Duodenal mucosa (tissue), 2 donors: ENCODE results near the gene TENT5D.
"Not testable (repeated sequence)": the region's sequence is repeated elsewhere in the genome, so short reads cannot be mapped to it uniquely, and the experiment has no call there.

Source experiments
- H3K27ac ChIP-seq: one replicate; pipeline ENCODE4 v1.7.0; 2013; ENCODE audit warnings: low read depth, low read length
- H3K27me3 ChIP-seq, 2 donors: one replicate each; pipeline ENCODE4 v1.7.0; 2013; ENCODE audit warnings: low read length in 2 of 2, control low read depth in 1 of 2; ENCODE audit not compliant: insufficient read depth in 2 of 2, control insufficient read depth in 1 of 2
- H3K36me3 ChIP-seq, 2 donors: one replicate each; pipeline ENCODE4 v1.7.0; 2013; ENCODE audit warnings: low read length in 2 of 2, control low read depth in 1 of 2; ENCODE audit not compliant: insufficient read depth in 2 of 2, control insufficient read depth in 1 of 2
- H3K4me1 ChIP-seq, 2 donors: one replicate each; pipeline ENCODE4 v1.7.0; 2013; ENCODE audit warnings: low read length in 2 of 2, control low read depth in 1 of 2; ENCODE audit not compliant: insufficient read depth in 2 of 2, control insufficient read depth in 1 of 2
- H3K4me3 ChIP-seq, 2 donors: one replicate each; pipeline ENCODE4 v1.7.0; 2013; ENCODE audit warnings: low read length in 2 of 2, low read depth in 1 of 2
- H3K9ac ChIP-seq, 2 donors: one replicate each; pipeline ENCODE4 v1.7.0; 2013; ENCODE audit warnings: low read length in 2 of 2, low read depth in 1 of 2
- H3K9me3 ChIP-seq, 2 donors: one replicate each; pipeline ENCODE4 v1.7.0; 2013; ENCODE audit warnings: low read length in 2 of 2, control low read depth in 1 of 2; ENCODE audit not compliant: control insufficient read depth in 1 of 2

Gene TENT5D

GRCh38 chrX:80420147-80420546 lies at the start of gene TENT5D:
Gene TENT5D (plus strand): TSS chrX:80420447. CDS start chrX:80442540, 22,093 bp downstream.
- H3K9me3 ChIP-seq = no peaks in the 10 kb centered on the region
- H3K4me3 ChIP-seq = no peak within 1 kb of the TSS
- H3K36me3 ChIP-seq = no peaks in the 10 kb centered on the region
- H3K27me3 ChIP-seq = no peaks in the 10 kb centered on the region
- no peak within 1 kb of the TSS for H3K27ac ChIP-seq
- peaks cover 0 to 4% of the 10 kb centered on the region in 2 donors for H3K4me1 ChIP-seq
- no peak within 1 kb of the TSS for H3K9ac ChIP-seq

DNA sequence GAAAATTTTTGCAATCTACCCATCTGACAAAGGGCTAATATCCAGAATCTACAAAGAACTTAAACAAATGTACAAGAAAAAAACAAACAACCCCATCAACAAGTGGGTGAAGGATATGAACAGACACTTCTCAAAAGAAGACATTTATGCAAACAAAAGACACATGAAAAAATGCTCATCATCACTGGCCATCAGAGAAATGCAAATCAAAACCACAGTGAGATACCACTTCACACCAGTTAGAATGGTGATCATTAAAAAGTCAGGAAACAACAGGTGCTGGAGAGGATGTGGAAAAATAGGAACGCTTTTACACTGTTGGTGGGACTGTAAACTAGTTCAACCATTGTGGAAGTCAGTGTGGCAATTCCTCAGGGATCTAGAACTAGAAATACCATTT lies 34.6 kb upstream of the TENT5D start:
- H3K36me3 ChIP-seq, H3K9me3 ChIP-seq, H3K27ac ChIP-seq, H3K9ac ChIP-seq, H3K4me1 ChIP-seq, H3K27me3 ChIP-seq, H3K4me3 ChIP-seq: not testable (repeated sequence)

DNA sequence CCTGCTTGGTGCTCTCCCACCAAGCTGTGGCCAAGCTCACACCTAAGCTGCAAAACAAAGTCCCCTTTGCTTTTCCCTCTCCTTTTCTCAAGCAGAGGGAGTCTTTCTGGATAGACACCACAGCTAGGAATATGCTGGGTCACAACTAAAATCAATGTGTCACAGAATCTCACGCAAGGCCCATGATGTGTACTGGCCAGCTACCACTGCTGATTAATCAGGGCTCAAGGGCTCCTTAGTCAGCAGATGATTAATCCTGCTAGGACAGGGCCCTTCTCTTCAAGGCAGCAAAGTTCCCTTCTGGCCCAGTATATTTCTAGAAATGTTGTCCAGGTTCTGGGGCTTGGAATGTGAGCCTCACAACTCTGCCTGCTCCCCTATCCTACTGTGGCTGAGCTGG lies 32.0 kb upstream of the TENT5D start:
- Histone ChIP-seq H3K27ac (no peak overlapping the region), H3K4me1 (no peaks in the 10 kb centered on the region), H3K9ac (no peak overlapping the region), H3K4me3 (no peak overlapping the region), H3K36me3 (no peaks in the 10 kb centered on the region), H3K27me3 (no peaks in the 10 kb centered on the region), H3K9me3 (no peaks in the 10 kb centered on the region)

GRCh38 chrX:80412042-80412441 lies 8.2 kb upstream of the TENT5D start:
- no peak overlapping the region for H3K4me3 ChIP-seq
- H3K9ac ChIP-seq = no peak overlapping the region
- H3K27ac ChIP-seq = no peak overlapping the region
- H3K4me1 ChIP-seq = no peaks in the 10 kb centered on the region
- no peaks in the 10 kb centered on the region for H3K9me3 ChIP-seq
- H3K36me3 ChIP-seq = no peaks in the 10 kb centered on the region
- no peaks in the 10 kb centered on the region for H3K27me3 ChIP-seq

GRCh38 chrX:80423000-80423399 lies 2.8 kb downstream of the TENT5D start:
- H3K9me3 ChIP-seq = no peaks in the 10 kb centered on the region
- H3K27me3 ChIP-seq = no peaks in the 10 kb centered on the region
- H3K27ac ChIP-seq = no peak overlapping the region
- peaks cover 0 to 4% of the 10 kb centered on the region in 2 donors for H3K4me1 ChIP-seq
- no peak overlapping the region for H3K9ac ChIP-seq
- no peak overlapping the region for H3K4me3 ChIP-seq
- no peaks in the 10 kb centered on the region for H3K36me3 ChIP-seq

GRCh38 chrX:80423744-80424143 lies 3.5 kb downstream of the TENT5D start:
- Histone ChIP-seq H3K4me3 (no peak overlapping the region), H3K27me3 (no peaks in the 10 kb centered on the region), H3K9ac (no peak overlapping the region), H3K36me3 (no peaks in the 10 kb centered on the region), H3K9me3 (no peaks in the 10 kb centered on the region), H3K27ac (no peak overlapping the region), H3K4me1 (peaks cover 0 to 4% of the 10 kb centered on the region in 2 donors)

GRCh38 chrX:80430826-80431504 lies 10.7 kb downstream of the TENT5D start:
- no peaks in the 10 kb centered on the region for H3K27me3 ChIP-seq
- H3K9me3 ChIP-seq = no peaks in the 10 kb centered on the region
- no peak overlapping the region for H3K27ac ChIP-seq
- no peaks in the 10 kb centered on the region for H3K36me3 ChIP-seq
- H3K4me3 ChIP-seq = no peak overlapping the region
- no peaks in the 10 kb centered on the region for H3K4me1 ChIP-seq
- H3K9ac ChIP-seq = no peak overlapping the region

DNA sequence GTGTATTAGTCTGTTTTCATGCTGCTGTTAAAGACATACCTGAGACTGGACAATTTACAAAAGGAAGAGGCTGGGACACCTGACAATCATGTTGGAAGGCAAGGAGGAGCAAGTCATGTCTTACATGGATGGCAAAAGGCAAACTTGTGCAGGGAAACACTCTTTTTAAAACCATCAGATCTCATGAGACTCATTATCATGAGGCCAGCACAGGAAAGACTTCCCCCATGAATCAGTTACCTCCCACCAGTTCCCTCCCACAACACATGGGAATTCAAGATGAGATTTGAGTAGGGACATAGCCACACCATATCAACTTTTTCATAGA lies 11.2 kb downstream of the TENT5D start:
- H3K27me3 ChIP-seq = no peaks in the 10 kb centered on the region
- H3K4me1 ChIP-seq = no peaks in the 10 kb centered on the region
- H3K9ac ChIP-seq = no peak overlapping the region
- H3K9me3 ChIP-seq = no peaks in the 10 kb centered on the region
- no peak overlapping the region for H3K27ac ChIP-seq
- H3K36me3 ChIP-seq = no peaks in the 10 kb centered on the region
- H3K4me3 ChIP-seq = no peak overlapping the region

DNA sequence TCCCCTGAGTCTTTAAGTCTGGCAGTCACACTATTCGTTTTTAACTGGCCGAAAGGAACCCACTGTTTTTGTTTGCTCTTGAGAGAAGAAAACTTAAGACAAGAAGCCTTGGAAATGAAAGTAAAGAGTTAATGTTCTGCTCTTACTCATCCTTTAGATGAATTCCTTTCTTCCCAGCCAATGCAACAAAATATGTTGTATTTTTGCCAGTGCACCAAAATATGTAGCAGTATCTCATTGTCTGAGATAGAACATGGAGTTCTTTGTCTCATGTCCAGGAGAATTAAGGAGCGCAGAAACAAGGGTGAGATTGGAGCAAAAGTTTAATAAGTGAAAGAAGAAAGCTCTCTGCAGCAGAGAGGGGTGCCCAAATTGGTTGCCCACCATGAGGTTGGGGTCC lies 12.2 kb downstream of the TENT5D start:
- Histone ChIP-seq H3K4me1 (no peaks in the 10 kb centered on the region), H3K27me3 (no peaks in the 10 kb centered on the region), H3K9ac (no peak overlapping the region), H3K36me3 (no peaks in the 10 kb centered on the region), H3K27ac (no peak overlapping the region), H3K4me3 (no peak overlapping the region), H3K9me3 (no peaks in the 10 kb centered on the region)

- Histone ChIP-seq H3K9ac (no peak overlapping the region), H3K27ac (no peak overlapping the region)
Measured at GRCh38 chrX:80432863-80433262, 12.6 kb downstream of the TENT5D start.

GRCh38 chrX:80468166-80468565 lies 47.9 kb downstream of the TENT5D start:
- H3K4me3 ChIP-seq, H3K9ac ChIP-seq, H3K27ac ChIP-seq, H3K9me3 ChIP-seq, H3K36me3 ChIP-seq, H3K27me3 ChIP-seq, H3K4me1 ChIP-seq: not testable (repeated sequence)

More at GRCh38 chrX:80432863-80433262, 12.6 kb downstream of the TENT5D start:
- Histone ChIP-seq H3K4me3 (no peak overlapping the region), H3K36me3 (no peaks in the 10 kb centered on the region), H3K4me1 (no peaks in the 10 kb centered on the region), H3K9me3 (no peaks in the 10 kb centered on the region), H3K27me3 (no peaks in the 10 kb centered on the region)
